ENCODE data around the gene PDE3A.

- TF ChIP-seq, protein P1, sequence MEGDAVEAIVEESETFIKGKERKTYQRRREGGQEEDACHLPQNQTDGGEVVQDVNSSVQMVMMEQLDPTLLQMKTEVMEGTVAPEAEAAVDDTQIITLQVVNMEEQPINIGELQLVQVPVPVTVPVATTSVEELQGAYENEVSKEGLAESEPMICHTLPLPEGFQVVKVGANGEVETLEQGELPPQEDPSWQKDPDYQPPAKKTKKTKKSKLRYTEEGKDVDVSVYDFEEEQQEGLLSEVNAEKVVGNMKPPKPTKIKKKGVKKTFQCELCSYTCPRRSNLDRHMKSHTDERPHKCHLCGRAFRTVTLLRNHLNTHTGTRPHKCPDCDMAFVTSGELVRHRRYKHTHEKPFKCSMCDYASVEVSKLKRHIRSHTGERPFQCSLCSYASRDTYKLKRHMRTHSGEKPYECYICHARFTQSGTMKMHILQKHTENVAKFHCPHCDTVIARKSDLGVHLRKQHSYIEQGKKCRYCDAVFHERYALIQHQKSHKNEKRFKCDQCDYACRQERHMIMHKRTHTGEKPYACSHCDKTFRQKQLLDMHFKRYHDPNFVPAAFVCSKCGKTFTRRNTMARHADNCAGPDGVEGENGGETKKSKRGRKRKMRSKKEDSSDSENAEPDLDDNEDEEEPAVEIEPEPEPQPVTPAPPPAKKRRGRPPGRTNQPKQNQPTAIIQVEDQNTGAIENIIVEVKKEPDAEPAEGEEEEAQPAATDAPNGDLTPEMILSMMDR (IDR thresholded peaks at IDR 0.05; ENCODE audit: low read depth, low read length, poor library complexity, severe bottlenecking), result no peak
- no peak for TF ChIP-seq EZH2phosphoT487 (IDR thresholded peaks at IDR 0.05; ENCODE audit: borderline replicate concordance, low read length)
Measured at GRCh38 chr12:20491290-20491689, 123.0 kb downstream of the PDE3A start.

All from DOHH2 (cell line).